SK-N-SH (cell line): ENCODE data around the gene ARHGAP26.

ENCODE experiments used
- ELF1 ChIP-seq: IDR thresholded peaks from 2 replicates; pipeline ENCODE4 v1.4.0; 2012
- FOSL2 ChIP-seq: IDR thresholded peaks from 2 replicates; pipeline ENCODE4 v1.4.0; 2012; ENCODE audit warnings: low read depth, mild to moderate bottlenecking, moderate library complexity, borderline replicate concordance
- GABPA ChIP-seq: IDR thresholded peaks from 2 replicates; pipeline ENCODE4 v1.4.0; 2012; ENCODE audit warnings: low read depth, mild to moderate bottlenecking
- MXI1 ChIP-seq: IDR thresholded peaks from 2 replicates; pipeline ENCODE4 v1.6.1; 2012; ENCODE audit warnings: mild to moderate bottlenecking, low read depth, low read length, improper control_type of control experiment
- POLR2AphosphoS5 ChIP-seq: IDR thresholded peaks from 2 replicates; pipeline ENCODE4 v1.6.1; 2012; ENCODE audit warnings: low read depth, low read length
- RAD21 ChIP-seq: IDR thresholded peaks from 2 replicates; pipeline ENCODE4 v1.6.1; 2012; ENCODE audit warnings: mild to moderate bottlenecking, low read length
- RCOR1 ChIP-seq: fragments of 150-350 bp; IDR thresholded peaks from 2 replicates; pipeline ENCODE4 v1.6.1; 2017; ENCODE audit warnings: antibody characterized with exemption, low read length
- SMC3 ChIP-seq: IDR thresholded peaks from 2 replicates; pipeline ENCODE4 v1.6.1; 2012; ENCODE audit warnings: low read depth, low read length, improper control_type of control experiment
- TF ChIP-seq, protein P1 (sequence below): fragments of 200-600 bp; sonication (generic); IDR thresholded peaks from 2 replicates; pipeline ENCODE4 v1.6.1; 2017; ENCODE audit warnings: antibody characterized with exemption, mild to moderate bottlenecking, moderate library complexity
- TF ChIP-seq, protein P2 (sequence below): fragments of 150-350 bp; IDR thresholded peaks from 2 replicates; pipeline ENCODE4 v1.6.1; 2016; ENCODE audit warnings: mild to moderate bottlenecking, low read depth, low read length
- TF ChIP-seq, protein P3 (sequence below): IDR thresholded peaks from 2 replicates; pipeline ENCODE4 v1.4.0; 2012; ENCODE audit warnings: low read depth

GRCh38 chr5:143249851-143250250 lies 479.7 kb downstream of the ARHGAP26 start:
- no peak for TF ChIP-seq RCOR1
- no peak for TF ChIP-seq MXI1
- TF ChIP-seq, protein P1, sequence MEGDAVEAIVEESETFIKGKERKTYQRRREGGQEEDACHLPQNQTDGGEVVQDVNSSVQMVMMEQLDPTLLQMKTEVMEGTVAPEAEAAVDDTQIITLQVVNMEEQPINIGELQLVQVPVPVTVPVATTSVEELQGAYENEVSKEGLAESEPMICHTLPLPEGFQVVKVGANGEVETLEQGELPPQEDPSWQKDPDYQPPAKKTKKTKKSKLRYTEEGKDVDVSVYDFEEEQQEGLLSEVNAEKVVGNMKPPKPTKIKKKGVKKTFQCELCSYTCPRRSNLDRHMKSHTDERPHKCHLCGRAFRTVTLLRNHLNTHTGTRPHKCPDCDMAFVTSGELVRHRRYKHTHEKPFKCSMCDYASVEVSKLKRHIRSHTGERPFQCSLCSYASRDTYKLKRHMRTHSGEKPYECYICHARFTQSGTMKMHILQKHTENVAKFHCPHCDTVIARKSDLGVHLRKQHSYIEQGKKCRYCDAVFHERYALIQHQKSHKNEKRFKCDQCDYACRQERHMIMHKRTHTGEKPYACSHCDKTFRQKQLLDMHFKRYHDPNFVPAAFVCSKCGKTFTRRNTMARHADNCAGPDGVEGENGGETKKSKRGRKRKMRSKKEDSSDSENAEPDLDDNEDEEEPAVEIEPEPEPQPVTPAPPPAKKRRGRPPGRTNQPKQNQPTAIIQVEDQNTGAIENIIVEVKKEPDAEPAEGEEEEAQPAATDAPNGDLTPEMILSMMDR: no peak
- no peak for TF ChIP-seq RAD21
- no peak for TF ChIP-seq SMC3
- TF ChIP-seq GABPA: no peak
- TF ChIP-seq POLR2AphosphoS5: no peak
- TF ChIP-seq, protein P2, sequence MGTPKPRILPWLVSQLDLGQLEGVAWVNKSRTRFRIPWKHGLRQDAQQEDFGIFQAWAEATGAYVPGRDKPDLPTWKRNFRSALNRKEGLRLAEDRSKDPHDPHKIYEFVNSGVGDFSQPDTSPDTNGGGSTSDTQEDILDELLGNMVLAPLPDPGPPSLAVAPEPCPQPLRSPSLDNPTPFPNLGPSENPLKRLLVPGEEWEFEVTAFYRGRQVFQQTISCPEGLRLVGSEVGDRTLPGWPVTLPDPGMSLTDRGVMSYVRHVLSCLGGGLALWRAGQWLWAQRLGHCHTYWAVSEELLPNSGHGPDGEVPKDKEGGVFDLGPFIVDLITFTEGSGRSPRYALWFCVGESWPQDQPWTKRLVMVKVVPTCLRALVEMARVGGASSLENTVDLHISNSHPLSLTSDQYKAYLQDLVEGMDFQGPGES: no peak
- TF ChIP-seq, protein P3, sequence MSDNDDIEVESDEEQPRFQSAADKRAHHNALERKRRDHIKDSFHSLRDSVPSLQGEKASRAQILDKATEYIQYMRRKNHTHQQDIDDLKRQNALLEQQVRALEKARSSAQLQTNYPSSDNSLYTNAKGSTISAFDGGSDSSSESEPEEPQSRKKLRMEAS: no peak
- no peak for TF ChIP-seq ELF1
- TF ChIP-seq FOSL2: no peak
